SK-N-SH treated with all-trans-retinoic acid at 6 μM for 48 hours (cell line): ENCODE results near the gene RFXAP.

Experiments used
- ATAC-seq: fragments of 200-7000 bp; cut with Tn5 transposase; 3 replicates; pipeline ENCODE4 v1.9.1; 2020; ENCODE audit warnings: mild to moderate bottlenecking, moderate library complexity
- ARNTL ChIP-seq: fragments of 450-650 bp; formaldehyde crosslinking; IDR thresholded peaks from 2 replicates; pipeline ENCODE4 v1.5.0; 2020; ENCODE audit warnings: low read depth, mild to moderate bottlenecking, moderate library complexity, borderline replicate concordance
- BACH2 ChIP-seq: fragments of 250-450 bp; sonication (Bioruptor Pico); IDR thresholded peaks from 2 replicates; pipeline ENCODE4 v1.9.0; 2021; ENCODE audit warnings: mild to moderate bottlenecking, borderline replicate concordance
- CREB5 ChIP-seq: fragments of 250-450 bp; sonication (Bioruptor Pico); IDR thresholded peaks from 2 replicates; pipeline ENCODE4 v1.5.1; 2020; ENCODE audit warnings: low read depth, mild to moderate bottlenecking, moderate library complexity
- CSDC2 ChIP-seq: fragments of 250-450 bp; sonication (Bioruptor Pico); IDR thresholded peaks from 2 replicates; pipeline ENCODE4 v1.5.0; 2020; ENCODE audit warnings: mild to moderate bottlenecking, moderate library complexity
- CSRNP3 ChIP-seq: fragments of 250-450 bp; sonication (Bioruptor Pico); IDR thresholded peaks from 2 replicates; pipeline ENCODE4 v1.5.1; 2021; ENCODE audit warnings: mild to moderate bottlenecking, moderate library complexity
- GLIS3 ChIP-seq: fragments of 250-450 bp; sonication (Bioruptor Pico); IDR thresholded peaks from 2 replicates; pipeline ENCODE4 v1.5.0; 2020; ENCODE audit warnings: mild to moderate bottlenecking, moderate library complexity
- ISL1 ChIP-seq: fragments of 250-450 bp; sonication (Bioruptor Pico); IDR thresholded peaks from 2 replicates; pipeline ENCODE4 v2.1.2; 2022; ENCODE audit warnings: mild to moderate bottlenecking, moderate library complexity
- OSR1 ChIP-seq: fragments of 250-450 bp; sonication (Bioruptor Pico); IDR thresholded peaks from 2 replicates; pipeline ENCODE4 v1.8.0; 2022; ENCODE audit warnings: moderate library complexity, mild to moderate bottlenecking, inconsistent platforms
- PATZ1 ChIP-seq: fragments of 250-450 bp; sonication (Bioruptor Pico); IDR thresholded peaks from 2 replicates; pipeline ENCODE4 v1.8.0; 2020; ENCODE audit warnings: mild to moderate bottlenecking, moderate library complexity, borderline replicate concordance
- POU6F1 ChIP-seq: fragments of 250-450 bp; sonication (Bioruptor Pico); IDR thresholded peaks from 2 replicates; pipeline ENCODE4 v1.8.0; 2021; ENCODE audit warnings: low read depth, mild to moderate bottlenecking, moderate library complexity, borderline replicate concordance
- PPARA ChIP-seq: fragments of 250-450 bp; sonication (Bioruptor Pico); IDR thresholded peaks from 2 replicates; pipeline ENCODE4 v1.5.0; 2020; ENCODE audit warnings: mild to moderate bottlenecking, borderline replicate concordance
- RARB ChIP-seq: fragments of 250-450 bp; sonication (Bioruptor Pico); IDR thresholded peaks from 2 replicates; pipeline ENCODE4 v1.8.0; 2021; ENCODE audit warnings: mild to moderate bottlenecking, moderate library complexity
- TOX ChIP-seq: fragments of 250-450 bp; sonication (Bioruptor Pico); IDR thresholded peaks from 2 replicates; pipeline ENCODE4 v1.8.0; 2021; ENCODE audit warnings: mild to moderate bottlenecking, moderate library complexity, borderline replicate concordance
- TSHZ2 ChIP-seq: fragments of 250-450 bp; sonication (Bioruptor Pico); IDR thresholded peaks from 2 replicates; pipeline ENCODE4 v1.5.0; 2020; ENCODE audit warnings: mild to moderate bottlenecking, moderate library complexity
- ZC3H10 ChIP-seq: fragments of 250-450 bp; sonication (Bioruptor Pico); IDR thresholded peaks from 2 replicates; pipeline ENCODE4 v1.5.1; 2021; ENCODE audit warnings: mild to moderate bottlenecking, moderate library complexity
- ZFP3 ChIP-seq: fragments of 250-450 bp; sonication (Bioruptor Pico); IDR thresholded peaks from 2 replicates; pipeline ENCODE4 v1.5.0; 2020; ENCODE audit warnings: mild to moderate bottlenecking, moderate library complexity
- ZFP30 ChIP-seq: fragments of 450-650 bp; formaldehyde crosslinking; IDR thresholded peaks from 2 replicates; pipeline ENCODE4 v1.5.0; 2022; ENCODE audit warnings: mild to moderate bottlenecking, moderate library complexity
- ZNF565 ChIP-seq: fragments of 450-650 bp; formaldehyde crosslinking; conservative IDR thresholded peaks from 2 replicates; pipeline ENCODE4 v1.5.0; 2020; ENCODE audit warnings: low read depth, mild to moderate bottlenecking, moderate library complexity
- ZNF70 ChIP-seq: fragments of 450-650 bp; formaldehyde crosslinking; IDR thresholded peaks from 2 replicates; pipeline ENCODE4 v1.5.0; 2020; ENCODE audit warnings: mild to moderate bottlenecking, moderate library complexity
- ZNF8 ChIP-seq: fragments of 450-650 bp; formaldehyde crosslinking; IDR thresholded peaks from 2 replicates; pipeline ENCODE4 v1.5.0; 2020; ENCODE audit warnings: mild to moderate bottlenecking, moderate library complexity

RFXAP gene

GRCh38 chr13:36794706-36795105, 24.3 kb upstream of the RFXAP start:
- no peak for ATAC-seq

GRCh38 chr13:36795463-36795862, 23.6 kb upstream of the RFXAP start:
- no peak for ATAC-seq
- TF ChIP-seq CREB5 (CRISPR knock-in tag), result no peak
- no peak for TF ChIP-seq GLIS3 (CRISPR knock-in tag)
- no peak for TF ChIP-seq RARB (CRISPR knock-in tag)
- no peak for TF ChIP-seq PPARA
- TF ChIP-seq ZC3H10 (CRISPR knock-in tag), result no peak
- TF ChIP-seq POU6F1 (CRISPR knock-in tag), result no peak
- TF ChIP-seq ARNTL (CRISPR knock-in tag), result no peak
- no peak for TF ChIP-seq ZFP3 (CRISPR knock-in tag)
- no peak for TF ChIP-seq ISL1 (CRISPR knock-in tag)
- TF ChIP-seq OSR1, result no peak
- TF ChIP-seq TSHZ2, result no peak
- no peak for TF ChIP-seq CSDC2
- no peak for TF ChIP-seq ZNF70 (CRISPR knock-in tag)

More at GRCh38 chr13:36794706-36795105, 24.3 kb upstream of the RFXAP start:
- TF ChIP-seq GLIS3 (CRISPR knock-in tag) (no peak), CSDC2 (no peak), ARNTL (CRISPR knock-in tag) (no peak), ZFP3 (CRISPR knock-in tag) (no peak), BACH2 (CRISPR knock-in tag) (no peak), CREB5 (CRISPR knock-in tag) (no peak), POU6F1 (CRISPR knock-in tag) (no peak), PPARA (no peak), PATZ1 (no peak), OSR1 (no peak), CSRNP3 (no peak), ZFP30 (no peak)

GRCh38 chr13:36796052-36796451, 23.0 kb upstream of the RFXAP start:
- ATAC-seq, result no peak
- TF ChIP-seq ZNF565 (no peak), ZNF8 (CRISPR knock-in tag) (no peak), ISL1 (CRISPR knock-in tag) (no peak), CSRNP3 (no peak), OSR1 (no peak), CREB5 (CRISPR knock-in tag) (no peak), ARNTL (CRISPR knock-in tag) (no peak), ZNF70 (CRISPR knock-in tag) (no peak), CSDC2 (no peak), TOX (CRISPR knock-in tag) (no peak), ZC3H10 (CRISPR knock-in tag) (no peak)
